GM21381 (cell line): ENCODE data around the gene TRAF2.

Experiments used
- ATAC-seq: cut with Tn5 transposase; IDR thresholded peaks from one replicate; pipeline ENCODE4 v1.9.1; 2021; ENCODE audit warnings: mild to moderate bottlenecking, moderate library complexity; ENCODE audit not compliant: unreplicated experiment

Gene TRAF2

DNA sequence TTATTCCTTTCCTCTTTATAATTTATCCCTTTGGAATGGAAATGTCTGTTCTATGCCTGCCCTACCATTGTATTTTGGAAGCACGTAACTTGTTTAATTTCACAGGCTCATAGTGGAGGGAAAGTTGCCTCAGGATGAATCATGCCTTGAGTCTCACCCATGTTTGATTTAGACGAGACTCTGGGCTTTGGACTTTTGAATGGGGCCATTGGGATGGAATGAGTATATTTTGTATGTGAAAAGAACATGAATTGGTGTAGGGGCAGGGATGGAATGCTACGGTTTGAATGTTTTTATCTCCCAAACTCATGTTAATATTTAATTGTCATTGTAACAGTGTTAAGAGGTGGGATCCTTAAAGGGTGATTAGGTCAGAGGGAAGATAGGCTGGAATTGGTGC is 48.0 kb downstream of the TRAF2 start:
- ATAC-seq, result no peak

DNA sequence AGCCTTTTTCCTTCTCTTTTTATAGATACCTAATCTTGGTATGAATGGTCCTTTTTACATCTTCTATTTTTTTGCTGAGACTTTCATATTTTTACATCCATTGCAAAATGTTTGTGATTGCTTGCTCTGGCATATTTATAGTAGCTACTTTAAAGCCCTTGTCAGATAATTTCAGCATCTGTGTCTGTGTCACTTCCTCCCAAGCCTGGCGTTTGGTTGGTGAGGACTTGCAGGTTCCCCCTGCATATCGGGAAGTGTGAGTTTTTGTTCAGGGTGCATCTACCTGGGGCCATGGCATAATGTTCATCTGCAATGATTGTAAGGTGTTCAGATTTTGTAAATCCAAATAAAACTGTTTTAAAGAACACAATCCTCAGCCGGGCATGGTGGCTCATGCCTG is 49.3 kb downstream of the TRAF2 start:
- no peak for ATAC-seq

DNA sequence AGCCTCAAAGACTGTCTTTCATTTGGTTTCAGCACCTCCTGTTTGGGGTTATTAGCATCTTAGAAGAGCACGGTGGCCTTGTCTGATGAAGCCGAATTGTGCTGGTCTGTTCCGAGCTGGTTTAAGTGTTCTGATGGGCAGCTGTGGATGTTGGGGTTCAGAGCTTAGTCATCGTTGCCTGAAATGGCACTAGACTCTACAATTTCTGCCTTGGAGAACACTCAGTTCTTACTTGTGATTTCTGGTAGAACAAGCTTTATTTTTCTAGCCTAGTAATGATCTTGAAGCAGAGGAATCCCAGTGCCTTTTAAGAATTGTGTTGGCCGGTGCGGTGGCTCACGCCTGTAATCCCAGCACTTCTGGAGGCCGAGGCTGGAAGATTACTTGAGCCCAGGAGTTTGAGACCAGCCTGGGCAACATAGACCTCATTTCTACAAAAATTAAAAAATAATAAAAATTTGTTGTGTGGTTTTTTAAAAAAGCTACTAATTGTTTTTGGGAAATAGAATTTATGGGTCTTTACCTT is 50.4 kb downstream of the TRAF2 start:
- no peak for ATAC-seq

DNA sequence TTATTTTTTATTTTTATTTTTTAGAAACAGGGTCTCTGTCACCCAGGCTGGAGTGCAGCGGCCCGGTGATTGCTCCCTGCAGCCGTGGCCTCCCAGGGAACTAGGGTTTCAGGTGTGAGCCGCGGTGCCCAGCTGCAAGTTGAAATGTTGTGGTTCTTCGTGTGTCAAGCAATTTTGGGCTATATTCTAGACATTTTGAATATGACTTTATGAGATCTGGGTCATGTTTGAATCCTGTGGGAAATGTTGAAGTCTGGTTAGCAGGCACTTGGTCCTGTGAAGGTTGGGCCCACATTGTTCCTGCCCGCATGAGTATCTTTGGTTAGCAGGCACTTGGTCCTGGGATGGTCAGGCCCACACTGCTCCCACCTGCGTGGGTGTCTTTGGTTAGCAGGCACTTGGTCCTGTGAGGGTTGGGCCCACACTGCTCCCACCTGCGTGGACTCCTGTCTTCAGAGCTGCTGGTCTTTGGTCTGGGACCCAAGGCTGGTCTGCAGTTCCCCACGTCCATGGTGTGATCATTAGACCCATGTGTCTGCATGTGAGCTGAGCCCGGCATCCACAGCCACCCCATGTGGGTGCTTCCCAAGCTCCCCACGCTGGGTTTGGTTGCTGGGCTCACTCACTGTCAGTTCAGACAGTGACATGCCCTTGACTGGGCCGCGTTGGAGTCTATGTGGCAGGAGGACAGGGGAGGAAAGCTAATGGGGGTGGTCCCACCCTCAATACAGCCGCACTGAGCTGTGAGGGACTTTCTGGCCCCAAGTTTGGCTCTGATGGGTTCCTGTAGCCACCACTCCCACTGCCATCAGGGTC is 51.1 kb downstream of the TRAF2 start:
- no peak for ATAC-seq

DNA sequence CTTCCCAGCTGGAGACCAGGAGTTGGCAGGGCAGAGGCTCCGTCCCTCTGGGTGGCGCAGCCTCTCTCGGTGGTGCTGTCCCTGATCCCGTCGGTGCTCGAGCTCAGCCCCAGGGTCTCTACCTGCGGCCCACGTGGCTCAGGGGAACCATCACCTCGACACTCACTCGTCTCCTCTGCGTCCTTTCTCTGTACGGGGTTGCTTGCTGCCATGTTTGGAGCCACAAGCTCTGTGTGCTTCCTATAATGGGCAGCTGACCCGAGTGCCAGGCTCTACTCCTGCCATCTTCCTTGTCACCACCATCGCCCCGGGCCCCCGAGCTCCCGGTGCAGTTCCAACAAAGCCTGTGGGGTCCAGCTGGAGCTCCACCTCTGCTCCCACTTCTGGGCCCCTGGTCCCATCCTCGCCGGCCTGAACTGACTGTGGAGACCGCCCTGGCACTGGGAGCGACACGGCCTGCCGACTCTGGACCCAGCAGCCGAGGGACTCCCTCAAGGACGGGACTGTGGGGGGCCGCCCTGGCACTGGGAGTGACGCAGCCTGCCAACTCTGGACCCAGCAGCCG is 53.2 kb downstream of the TRAF2 start:
- no peak for ATAC-seq

DNA sequence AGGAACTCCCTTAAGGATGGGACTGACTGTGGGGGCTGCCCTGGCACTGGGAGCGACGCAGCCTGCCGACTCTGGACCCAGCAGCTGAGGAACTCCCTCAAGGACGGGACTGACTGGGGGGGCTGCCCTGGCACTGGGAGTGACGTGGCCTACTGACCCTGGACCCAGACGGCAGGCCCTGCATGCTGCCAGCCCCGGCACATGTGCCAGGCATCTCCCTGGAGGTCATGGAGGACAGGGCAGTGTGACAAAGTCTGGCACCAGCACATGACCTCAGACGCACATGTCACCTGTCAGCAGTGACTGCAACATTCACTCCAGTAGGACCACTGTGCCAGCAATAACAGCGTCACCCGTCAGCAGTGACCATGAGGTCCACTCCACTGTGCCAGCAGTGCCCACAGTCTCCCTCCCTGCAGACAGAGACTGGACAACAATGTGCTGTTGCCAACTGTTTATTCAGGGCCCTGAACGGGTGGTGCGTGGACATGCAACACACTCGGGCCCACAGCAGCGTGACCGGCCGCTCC is 53.7 kb downstream of the TRAF2 start:
- no peak for ATAC-seq

DNA sequence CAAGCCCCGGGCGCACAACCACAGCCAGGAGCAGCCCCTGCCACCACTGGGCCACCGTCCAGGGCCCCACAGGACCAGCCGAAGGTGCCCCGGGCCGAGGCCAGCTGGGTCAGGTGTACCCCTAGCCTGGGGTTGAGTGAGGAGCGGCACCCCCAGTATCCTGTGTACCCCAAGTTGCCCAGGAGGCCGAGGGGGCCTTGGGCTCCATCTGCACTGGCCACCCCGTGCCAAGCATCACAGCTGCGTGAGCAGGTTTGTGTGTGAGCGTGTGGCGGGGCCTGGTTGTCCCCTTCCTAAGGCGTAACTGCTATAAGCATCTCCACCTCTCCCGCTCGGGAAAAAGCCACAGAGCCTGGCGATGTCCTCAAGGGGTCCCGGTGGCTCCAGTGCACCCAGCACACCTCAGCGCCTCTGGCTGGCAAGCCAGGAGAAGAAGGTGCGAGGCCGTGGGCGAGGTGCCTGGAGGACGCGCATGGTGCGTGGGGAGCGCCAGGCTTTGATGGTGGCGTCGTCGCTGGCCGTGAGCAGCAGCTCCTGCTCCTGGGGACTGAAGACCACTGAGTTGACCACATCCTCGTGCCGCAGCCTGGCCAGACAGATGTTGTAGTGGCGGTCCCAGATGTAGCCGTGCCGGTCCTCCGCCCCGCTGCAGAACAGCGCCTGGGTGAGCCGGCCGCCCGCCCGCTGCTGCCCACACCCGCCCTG is 54.4 kb downstream of the TRAF2 start:
- ATAC-seq, result no peak

DNA sequence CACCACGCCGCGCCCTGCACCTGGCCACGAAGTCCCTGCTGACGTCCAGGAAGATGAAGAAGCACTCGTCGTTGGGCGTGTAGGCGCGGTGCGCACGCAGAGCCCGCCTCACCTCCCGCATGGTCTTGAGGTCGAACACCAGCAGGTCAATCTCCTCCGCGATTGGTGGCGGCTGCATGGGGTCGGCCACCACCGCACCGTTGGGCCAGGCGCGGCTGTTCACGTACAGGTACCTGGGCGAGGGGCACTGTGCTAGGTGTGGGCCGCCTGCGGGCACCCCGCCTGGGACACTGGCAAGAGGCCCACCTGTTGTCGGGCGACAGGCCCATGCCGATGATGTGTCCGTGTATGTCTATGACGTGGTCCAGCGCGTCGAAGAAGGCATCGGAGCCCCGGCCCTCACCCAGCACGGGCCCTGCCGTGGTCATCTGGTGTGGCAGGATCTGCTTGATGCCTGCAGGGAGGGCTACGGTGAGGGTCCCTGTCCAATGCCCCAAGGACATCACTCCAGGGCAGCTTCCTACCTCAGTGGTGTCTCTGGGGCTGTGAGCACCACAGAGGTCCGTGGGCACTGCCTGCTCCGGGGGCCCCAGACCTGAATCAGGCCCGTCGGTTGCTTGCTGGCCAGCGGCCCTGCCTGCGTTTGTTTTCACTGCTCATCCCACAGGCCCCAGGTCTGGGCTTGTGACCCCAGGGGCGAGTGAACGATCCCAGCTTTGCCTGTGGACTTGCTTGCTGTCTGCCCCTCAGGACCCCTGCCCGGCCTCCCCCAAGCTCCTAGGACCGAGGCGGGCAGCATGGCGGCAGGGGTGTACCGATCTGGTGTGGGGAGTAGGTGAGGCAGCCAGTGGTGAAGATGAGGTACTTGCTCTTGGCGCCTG is 55.2 kb downstream of the TRAF2 start:
- ATAC-seq, result no peak

DNA sequence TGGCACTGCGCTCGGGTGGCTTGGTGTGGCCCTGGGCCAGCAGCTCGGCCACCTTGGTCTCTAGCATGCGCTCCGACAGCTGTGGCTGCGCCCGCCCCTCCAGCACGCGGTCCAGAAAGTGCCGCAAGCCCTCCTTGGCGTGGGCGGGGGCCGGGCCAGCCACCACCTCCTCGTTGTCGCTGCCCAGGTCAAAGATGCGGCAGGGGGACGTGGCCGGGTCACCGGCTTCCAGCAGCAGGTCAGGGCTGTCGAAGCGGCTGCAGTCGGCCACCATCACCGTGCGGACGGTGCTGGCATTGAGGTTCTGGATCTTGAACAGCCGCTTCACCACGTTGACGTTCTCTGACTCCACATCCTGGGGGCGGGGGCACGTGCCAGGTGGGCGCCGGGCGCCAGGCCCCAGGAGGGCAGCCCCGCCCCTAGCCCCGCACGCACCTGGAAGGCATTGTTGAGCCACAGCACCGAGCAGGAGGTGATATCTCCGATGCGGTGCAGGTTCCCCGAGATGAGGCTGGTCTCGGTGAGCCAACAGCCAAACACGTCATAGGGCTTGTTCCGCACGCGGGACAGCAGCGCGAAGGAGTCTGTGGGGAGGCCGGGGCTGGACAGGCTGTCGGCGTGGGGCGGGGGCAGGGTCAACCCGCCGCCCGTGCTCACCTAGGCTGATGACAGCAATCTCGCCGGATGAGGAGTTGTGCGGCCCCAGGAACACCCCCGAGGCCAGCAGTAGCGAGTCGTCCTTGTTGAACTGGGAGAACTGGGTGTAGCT is 56.0 kb downstream of the TRAF2 start:
- no peak for ATAC-seq

DNA sequence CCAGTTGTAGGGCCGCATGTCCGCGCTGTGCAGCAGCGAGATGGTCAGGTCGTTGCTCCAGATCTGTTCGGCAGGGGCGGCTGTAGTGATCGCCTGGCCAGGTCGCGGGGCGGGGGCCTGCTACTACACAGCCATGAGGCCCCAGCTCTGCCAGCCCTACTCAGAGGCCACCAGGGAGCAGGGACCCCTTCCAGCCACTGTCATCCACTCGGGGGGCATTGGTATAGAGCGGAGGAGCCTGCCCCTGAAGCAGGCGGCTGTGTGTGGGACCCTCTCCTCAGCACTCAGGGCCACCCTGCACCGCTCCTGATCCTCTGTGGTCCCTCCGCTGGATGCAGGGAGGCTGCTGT is 56.5 kb downstream of the TRAF2 start:
- no peak for ATAC-seq

DNA sequence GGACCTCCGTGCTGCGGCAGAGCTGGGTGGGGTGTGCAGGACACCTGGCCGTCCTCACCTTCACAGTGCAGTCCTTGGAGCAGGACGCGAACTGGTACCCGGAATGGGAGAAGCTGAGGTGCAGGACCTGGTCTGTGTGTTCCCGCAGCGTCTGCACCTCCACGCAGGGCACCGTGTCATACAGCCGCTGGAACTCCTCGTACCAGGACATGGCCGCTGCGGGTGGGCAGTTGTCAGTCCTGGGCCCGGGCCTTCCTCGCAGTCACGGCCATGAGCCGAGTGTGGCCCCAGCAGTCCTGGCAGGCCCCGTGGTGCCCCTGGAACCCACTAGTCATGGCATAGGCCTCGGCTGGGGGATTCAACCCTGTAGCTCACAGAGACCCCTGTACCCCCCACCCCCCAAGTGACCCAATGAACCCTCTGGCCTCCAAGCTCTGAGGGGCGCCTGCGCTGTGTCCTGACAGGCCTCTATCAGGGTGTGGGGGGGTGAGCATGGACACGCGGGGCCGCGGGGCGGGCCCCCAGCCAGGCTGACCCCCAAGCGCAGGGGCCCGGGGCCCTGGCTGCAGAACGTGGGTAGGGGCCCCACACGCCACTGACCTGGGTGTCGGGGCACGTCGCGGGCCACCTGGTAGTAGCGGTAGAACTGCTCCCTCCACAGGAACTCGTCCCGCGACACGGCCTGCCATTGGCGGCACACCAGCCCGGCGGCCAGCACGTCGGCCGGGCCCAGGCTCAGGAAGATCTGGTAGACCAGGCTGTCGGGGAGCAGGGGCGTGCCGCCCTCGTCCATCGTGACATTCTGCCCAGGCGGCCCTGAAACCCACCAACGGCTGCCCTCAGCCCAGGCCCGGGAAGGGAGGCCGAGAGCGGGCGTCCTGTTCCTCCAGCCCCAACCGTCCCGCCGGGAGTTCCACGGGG is 57.2 kb downstream of the TRAF2 start:
- ATAC-seq, result no peak

DNA sequence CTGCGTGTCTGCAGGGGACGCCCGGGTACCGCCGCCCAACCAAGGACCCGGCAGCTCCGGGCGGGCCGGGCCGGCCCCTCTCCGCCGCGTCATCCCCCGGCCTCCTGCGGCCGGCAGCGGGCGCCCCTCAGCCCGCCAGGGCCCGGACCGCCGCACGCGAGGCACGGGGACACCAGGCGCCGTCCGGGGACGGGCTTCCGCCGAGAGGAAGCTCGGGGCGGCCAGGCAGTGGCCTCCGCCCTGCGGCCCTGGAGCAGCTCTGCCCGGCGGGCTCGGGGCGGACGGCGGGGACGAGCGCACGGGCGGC is 57.8 kb downstream of the TRAF2 start:
- peak; percentile 31 for ATAC-seq

DNA sequence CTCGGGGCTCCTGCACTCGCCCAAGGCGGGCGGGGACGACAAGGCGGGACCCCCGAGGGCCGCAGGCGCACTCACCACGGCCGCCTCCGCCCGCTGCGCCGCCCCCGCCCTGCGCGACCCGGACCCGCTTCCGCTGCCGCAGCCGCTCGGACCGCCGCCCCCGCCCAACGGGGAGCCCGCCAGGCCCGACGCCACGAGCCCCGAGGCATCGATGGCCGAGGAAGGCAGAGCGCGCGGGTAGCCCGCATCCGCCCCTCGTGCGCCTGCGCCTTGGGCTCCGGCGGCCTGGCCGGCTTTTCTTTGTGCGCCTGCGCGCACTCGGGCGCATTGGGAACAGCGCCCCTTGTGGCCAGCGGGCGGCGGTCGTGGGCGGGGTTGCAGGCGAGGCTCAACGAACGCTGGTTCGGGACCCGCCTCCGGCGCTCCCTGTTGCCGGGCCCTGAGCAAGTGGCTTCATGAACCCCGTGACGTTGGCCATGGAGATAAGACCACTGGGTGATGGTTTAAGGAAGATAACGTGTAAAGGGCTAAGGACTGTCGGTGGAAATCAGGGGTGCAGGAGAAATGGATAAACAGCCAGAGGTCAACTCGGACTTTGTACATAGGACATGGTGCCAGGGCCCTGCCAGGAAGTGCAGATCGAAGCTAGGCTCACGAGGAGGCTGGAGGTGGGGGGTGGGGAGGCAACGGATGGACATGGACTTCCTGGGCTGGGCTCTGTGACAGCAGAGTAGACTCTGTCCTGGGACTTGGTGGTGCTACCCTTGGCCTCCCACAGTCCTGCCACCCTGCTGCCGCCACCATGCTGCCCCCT is 58.4 kb downstream of the TRAF2 start, which contains the start of the genes C8G and FBXW5:
Gene C8G, plus strand, starts transcription at position 725 of the 814 bp plus-strand sequence. Its CDS starts 78 bp downstream, at position 803.
Gene FBXW5, minus strand, starts transcription at position 220 of the 814 bp plus-strand sequence. CDS start 655 bp downstream, outside the sequence.
- ATAC-seq, result peak; percentile 81

DNA sequence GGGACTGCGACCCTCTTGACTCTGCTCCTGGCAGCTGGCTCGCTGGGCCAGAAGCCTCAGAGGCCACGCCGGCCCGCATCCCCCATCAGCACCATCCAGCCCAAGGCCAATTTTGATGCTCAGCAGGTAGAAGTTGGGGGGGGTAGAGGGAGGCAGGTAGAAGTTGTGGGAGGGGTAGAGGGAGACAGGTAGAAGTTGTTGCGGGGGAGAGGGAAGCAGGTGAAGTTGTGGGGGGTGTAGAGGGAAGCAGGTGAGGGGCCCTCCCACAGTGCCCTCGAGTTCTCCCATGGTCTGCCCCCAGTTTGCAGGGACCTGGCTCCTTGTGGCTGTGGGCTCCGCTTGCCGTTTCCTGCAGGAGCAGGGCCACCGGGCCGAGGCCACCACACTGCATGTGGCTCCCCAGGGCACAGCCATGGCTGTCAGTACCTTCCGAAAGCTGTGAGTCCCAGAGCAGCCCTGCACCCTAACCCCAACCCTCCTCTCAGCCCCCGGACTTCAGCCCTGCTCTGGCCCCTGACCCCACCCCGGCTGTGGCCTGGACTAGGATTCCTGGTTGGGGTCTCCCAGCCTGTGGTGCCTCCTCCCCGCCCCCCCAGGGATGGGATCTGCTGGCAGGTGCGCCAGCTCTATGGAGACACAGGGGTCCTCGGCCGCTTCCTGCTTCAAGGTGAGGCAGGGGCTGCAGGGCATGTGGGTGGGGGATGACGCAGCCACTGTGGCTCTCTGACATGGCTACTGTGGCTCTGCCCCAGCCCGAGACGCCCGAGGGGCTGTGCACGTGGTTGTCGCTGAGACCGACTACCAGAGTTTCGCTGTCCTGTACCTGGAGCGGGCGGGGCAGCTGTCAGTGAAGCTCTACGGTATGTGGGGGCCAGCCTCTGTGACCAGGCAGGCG is 59.3 kb downstream of the TRAF2 start:
- no peak for ATAC-seq

DNA sequence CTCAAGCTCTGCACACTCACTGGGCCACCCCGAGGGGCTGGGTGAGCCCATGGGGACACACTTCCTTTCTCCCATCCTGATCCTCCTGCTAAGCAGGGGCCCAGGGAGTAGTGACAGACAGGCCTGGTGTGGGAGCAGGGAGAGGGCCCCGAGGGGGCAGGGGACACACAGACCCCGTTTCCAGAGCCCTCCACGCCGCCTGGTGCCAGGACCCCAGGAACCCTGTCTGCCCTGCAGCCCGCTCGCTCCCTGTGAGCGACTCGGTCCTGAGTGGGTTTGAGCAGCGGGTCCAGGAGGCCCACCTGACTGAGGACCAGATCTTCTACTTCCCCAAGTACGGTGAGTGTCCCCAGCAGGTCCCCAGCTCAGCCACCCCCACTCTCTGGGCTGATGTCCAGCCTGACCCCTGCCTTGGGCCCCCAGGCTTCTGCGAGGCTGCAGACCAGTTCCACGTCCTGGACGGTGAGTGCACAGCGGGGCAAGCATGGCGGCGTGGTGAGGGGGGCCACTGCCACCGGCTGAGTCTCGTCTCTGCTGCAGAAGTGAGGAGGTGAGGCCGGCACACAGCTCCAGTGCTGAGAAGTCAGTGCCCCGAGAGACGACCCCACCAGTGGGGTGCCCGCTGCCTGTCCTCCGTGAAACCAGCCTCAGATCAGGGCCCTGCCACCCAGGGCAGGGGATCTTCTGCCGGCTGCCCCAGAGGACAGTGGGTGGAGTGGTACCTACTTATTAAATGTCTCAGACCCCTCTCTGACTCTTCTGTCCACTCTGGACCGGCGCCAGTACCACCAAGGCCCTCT is 60.1 kb downstream of the TRAF2 start:
- ATAC-seq, result no peak
